Karpas-422 (cell line): ENCODE results near the gene KLHL40. TPM values are rescaled to one million over a fixed set of nuclear protein-coding genes. Genes with fewer than 3 reads are reported as not detected.
A peak's percentile ranks its signal among the peaks of the same experiment; 100 is the strongest.

Experiments used
- DNase-seq: peaks from one replicate; pipeline ENCODE4 v3.0.0-alpha.2; 2015
- H2AFZ ChIP-seq: fragments of 200-600 bp; sonication (generic); 2 replicates; pipeline ENCODE4 v1.6.1; 2014; ENCODE audit warnings: antibody characterized with exemption, low read length, mixed read lengths
- H3K27ac ChIP-seq: fragments of 200-600 bp; sonication (generic); 2 replicates; pipeline ENCODE4 v1.5.1; 2014; ENCODE audit warnings: mild to moderate bottlenecking, low read length, moderate library complexity
- H3K27me3 ChIP-seq: fragments of 200-600 bp; sonication (generic); 2 replicates; pipeline ENCODE4 v1.6.1; 2014; ENCODE audit warnings: low read length, mixed read lengths
- H3K36me3 ChIP-seq: fragments of 200-600 bp; sonication (generic); 2 replicates; pipeline ENCODE4 v1.6.1; 2014; ENCODE audit warnings: low read length, mixed read lengths; ENCODE audit not compliant: insufficient read depth
- H3K4me1 ChIP-seq: fragments of 200-600 bp; sonication (generic); 2 replicates; pipeline ENCODE4 v1.6.1; 2014; ENCODE audit warnings: mild to moderate bottlenecking, low read length, mixed read lengths
- H3K4me2 ChIP-seq: fragments of 200-600 bp; sonication (generic); 2 replicates; pipeline ENCODE4 v1.6.1; 2014; ENCODE audit warnings: low read length, low read depth, mild to moderate bottlenecking; ENCODE audit not compliant: poor library complexity, severe bottlenecking
- H3K4me3 ChIP-seq: fragments of 200-600 bp; sonication (generic); 2 replicates; pipeline ENCODE4 v1.5.1; 2014; ENCODE audit warnings: mild to moderate bottlenecking, antibody characterized with exemption, low read length, mixed read lengths
- H3K79me2 ChIP-seq: fragments of 200-600 bp; sonication (generic); 2 replicates; pipeline ENCODE4 v1.6.1; 2014; ENCODE audit warnings: mild to moderate bottlenecking, low read length, mixed read lengths
- H3K9ac ChIP-seq: fragments of 200-600 bp; sonication (generic); 2 replicates; pipeline ENCODE4 v1.6.0; 2014; ENCODE audit warnings: low read length
- H3K9me2 ChIP-seq: fragments of 200-600 bp; sonication (generic), shearing (Covaris generic); replicated peaks from 2 replicates; pipeline ENCODE4 v1.6.0; 2014; ENCODE audit warnings: mild to moderate bottlenecking, low read length, moderate library complexity; ENCODE audit not compliant: insufficient read depth
- H3K9me3 ChIP-seq: fragments of 300-700, 200-600 bp; sonication (generic); 2 replicates; pipeline ENCODE4 v1.6.1; 2014; ENCODE audit warnings: low read length, mixed read lengths
- H4K20me1 ChIP-seq: fragments of 200-600 bp; sonication (generic); 2 replicates; pipeline ENCODE4 v1.6.1; 2014; ENCODE audit warnings: mild to moderate bottlenecking, antibody characterized with exemption, low read length, low read depth; ENCODE audit not compliant: insufficient read depth
- total RNA-seq: library from RNA; depleted of rRNA; stranded (reverse); fragments of >200 nt; shearing (Covaris generic); gene quantifications from 2 replicates; pipeline ENCODE4 v1.2.3, GENCODE V29; 2014; ENCODE audit warnings: low replicate concordance

KLHL40 gene
- total RNA-seq, 1 experiment from 2014 or later = not detected

DNA sequence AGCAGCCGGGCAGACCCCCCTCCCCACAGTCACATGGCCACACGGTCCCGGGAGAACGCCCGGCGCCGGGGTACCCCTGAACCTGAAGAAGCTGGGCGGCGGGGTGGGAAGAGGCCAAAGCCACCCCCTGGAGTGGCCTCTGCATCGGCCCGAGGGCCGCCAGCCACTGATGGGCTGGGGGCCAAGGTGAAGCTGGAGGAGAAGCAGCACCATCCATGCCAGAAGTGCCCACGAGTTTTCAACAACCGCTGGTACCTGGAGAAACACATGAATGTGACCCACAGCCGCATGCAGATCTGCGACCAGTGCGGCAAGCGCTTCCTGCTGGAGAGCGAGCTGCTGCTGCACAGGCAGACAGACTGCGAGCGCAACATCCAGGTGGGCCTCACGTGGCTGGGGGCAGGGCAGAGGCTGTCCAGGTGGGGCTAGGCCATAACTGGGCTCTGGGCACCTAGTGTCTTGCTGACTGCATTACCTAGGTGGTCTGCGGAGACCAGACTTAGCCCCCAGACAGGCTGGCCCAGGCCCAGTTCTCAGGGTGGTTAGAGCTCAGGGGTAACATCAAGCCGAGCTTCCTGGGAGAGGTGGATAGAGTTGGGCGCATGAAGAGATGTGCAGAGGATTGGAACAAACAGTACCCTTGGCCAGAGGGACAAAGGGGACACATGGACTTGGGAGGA lies 25.7 kb upstream of the KLHL40 start:
- no peaks in the 10 kb centered on the region for H3K27me3 ChIP-seq
- H3K79me2 ChIP-seq = no peaks in the 10 kb centered on the region
- DNase-seq = no peak
- H3K4me3 ChIP-seq = no peak overlapping the region
- H3K36me3 ChIP-seq = no peaks in the 10 kb centered on the region
- no peaks in the 10 kb centered on the region for H3K9me3 ChIP-seq
- peaks cover 12% of the 10 kb centered on the region for H3K4me1 ChIP-seq
- no peak overlapping the region for H3K9ac ChIP-seq
- H3K4me2 ChIP-seq = no peak overlapping the region
- no peak overlapping the region for H3K27ac ChIP-seq
- no peak overlapping the region for H2AFZ ChIP-seq
- H3K9me2 ChIP-seq = no peaks in the 10 kb centered on the region
- H4K20me1 ChIP-seq = no peaks in the 10 kb centered on the region

DNA sequence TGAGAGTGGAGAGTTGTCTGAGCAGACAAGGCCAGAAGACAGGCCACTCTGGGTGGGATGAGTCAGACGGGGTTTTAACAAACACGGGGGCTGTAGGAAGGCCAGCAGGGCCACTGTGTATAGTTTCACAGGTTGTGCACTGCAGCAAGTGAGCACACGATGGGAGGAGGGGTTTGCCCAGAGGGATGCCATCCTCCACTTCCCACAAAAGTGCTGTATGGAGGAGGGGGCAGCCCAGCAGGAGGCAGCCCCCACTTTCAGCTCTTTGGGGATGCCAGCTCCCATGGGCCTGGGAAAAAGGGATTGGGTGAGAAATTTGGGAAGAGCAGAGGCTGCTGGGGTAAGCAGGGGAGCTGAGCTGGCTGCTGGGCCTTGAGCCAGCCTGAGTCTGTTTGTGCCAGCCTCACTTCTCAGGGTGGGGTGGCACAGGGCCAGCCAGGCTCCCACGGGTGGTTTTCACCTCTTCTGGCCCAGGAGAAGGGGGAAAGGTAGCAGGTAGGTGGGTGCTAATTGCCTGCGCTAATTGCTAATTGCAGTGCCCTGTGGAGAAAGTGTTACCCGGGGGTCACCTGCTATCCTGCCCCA lies 25.1 kb upstream of the KLHL40 start:
- no peaks in the 10 kb centered on the region for H3K9me3 ChIP-seq
- no peak overlapping the region for H2AFZ ChIP-seq
- H3K9ac ChIP-seq = no peak overlapping the region
- H3K27ac ChIP-seq = no peak overlapping the region
- H3K4me2 ChIP-seq = no peak overlapping the region
- H3K9me2 ChIP-seq = no peaks in the 10 kb centered on the region
- peaks cover 12% of the 10 kb centered on the region for H3K4me1 ChIP-seq
- H3K4me3 ChIP-seq = no peak overlapping the region
- H3K36me3 ChIP-seq = no peaks in the 10 kb centered on the region
- H3K79me2 ChIP-seq = no peaks in the 10 kb centered on the region
- no peak for DNase-seq
- H4K20me1 ChIP-seq = no peaks in the 10 kb centered on the region
- no peaks in the 10 kb centered on the region for H3K27me3 ChIP-seq

DNA sequence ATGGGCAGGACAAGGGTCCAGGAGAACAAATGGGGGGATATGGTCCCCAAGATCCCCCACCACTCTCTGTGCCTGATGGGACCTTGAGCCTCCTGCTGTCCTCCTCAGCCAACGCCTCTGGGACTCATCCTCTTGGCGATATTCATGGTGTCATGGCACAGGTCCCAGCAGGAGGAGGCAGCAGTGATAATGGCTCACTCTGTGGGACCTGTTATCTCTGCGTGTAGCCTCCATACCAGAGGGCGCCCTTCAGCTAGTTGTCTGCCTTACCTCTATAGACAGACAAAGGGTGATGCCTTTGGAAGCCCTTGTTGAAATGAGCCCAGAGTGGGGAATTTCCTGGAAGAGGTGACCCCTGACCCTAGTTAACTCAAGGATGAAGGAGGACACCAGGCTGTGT lies 24.4 kb upstream of the KLHL40 start:
- no peaks in the 10 kb centered on the region for H3K9me2 ChIP-seq
- DNase-seq = peak; percentile 76
- peaks cover 12% of the 10 kb centered on the region for H3K4me1 ChIP-seq
- no peak overlapping the region for H3K4me3 ChIP-seq
- no peaks in the 10 kb centered on the region for H3K79me2 ChIP-seq
- no peaks in the 10 kb centered on the region for H3K36me3 ChIP-seq
- no peak overlapping the region for H3K27ac ChIP-seq
- H3K27me3 ChIP-seq = no peaks in the 10 kb centered on the region
- H3K9me3 ChIP-seq = no peaks in the 10 kb centered on the region
- H3K9ac ChIP-seq = no peak overlapping the region
- no peak overlapping the region for H2AFZ ChIP-seq
- no peak overlapping the region for H3K4me2 ChIP-seq
- H4K20me1 ChIP-seq = no peaks in the 10 kb centered on the region

DNA sequence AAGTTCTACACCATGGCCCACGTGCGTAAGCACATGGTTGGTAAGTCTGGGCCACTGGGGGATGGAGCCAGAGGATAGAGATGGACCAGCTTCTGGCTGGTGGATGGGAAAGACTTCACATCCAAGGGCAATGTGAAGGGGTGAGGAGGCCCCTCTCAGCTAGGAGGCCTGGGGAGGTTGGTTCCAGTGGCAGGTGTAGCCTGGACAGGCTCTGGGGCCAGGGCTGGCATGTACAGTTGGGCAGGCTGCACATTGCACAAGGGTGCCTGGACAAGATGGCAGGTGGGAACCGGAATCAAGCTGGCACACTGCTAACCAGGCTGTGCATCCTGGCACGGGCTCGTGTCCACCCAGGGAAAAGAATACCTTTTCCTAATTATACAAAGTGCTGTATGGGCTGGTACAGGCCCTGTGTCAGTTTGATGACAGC lies 23.7 kb upstream of the KLHL40 start:
- no peak overlapping the region for H2AFZ ChIP-seq
- no peaks in the 10 kb centered on the region for H3K79me2 ChIP-seq
- H3K27ac ChIP-seq = no peak overlapping the region
- H4K20me1 ChIP-seq = no peaks in the 10 kb centered on the region
- no peaks in the 10 kb centered on the region for H3K36me3 ChIP-seq
- peaks cover 12% of the 10 kb centered on the region for H3K4me1 ChIP-seq
- H3K4me2 ChIP-seq = no peak overlapping the region
- H3K27me3 ChIP-seq = no peaks in the 10 kb centered on the region
- no peak overlapping the region for H3K9ac ChIP-seq
- H3K4me3 ChIP-seq = no peak overlapping the region
- H3K9me3 ChIP-seq = no peaks in the 10 kb centered on the region
- DNase-seq = no peak
- no peaks in the 10 kb centered on the region for H3K9me2 ChIP-seq

DNA sequence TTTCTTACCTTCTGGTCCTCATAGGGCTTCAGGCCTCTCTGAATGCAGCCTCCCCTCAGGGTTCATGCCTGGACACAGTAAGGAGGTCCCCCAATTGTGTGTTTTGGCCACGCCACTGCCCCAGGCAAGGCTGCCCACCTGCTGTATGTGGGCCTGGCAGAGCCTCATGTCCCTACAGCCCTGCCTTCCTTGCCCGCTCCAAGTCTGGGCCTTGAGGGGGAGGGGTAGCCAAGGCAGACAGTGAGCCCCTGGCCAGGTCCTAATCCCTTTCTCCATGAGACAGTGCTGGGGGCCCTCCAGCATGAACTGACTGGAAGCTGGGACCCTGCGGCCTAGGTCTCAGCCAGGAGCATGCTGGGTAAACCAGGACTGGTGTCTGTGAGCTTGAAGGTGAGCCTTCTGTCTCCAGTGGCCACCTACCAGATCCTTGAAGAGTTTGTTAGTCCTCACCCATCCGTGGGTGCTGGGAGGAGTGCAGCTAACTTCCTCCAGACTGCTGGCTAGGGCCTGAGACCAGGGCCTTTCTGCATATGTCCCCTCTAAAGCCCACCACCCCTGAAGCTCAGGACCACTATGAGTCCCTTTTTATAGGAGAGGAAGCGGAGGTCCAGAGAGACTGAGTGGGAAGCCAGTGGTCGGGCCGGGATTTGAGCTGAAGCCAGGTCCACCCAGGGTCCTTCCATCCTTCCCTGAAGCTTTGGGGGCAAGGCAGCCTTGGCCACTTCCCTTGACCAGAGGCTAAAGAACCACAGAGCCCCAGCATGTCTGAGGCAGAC lies 23.1 kb upstream of the KLHL40 start:
- H3K27me3 ChIP-seq = no peaks in the 10 kb centered on the region
- H3K9me3 ChIP-seq = no peaks in the 10 kb centered on the region
- H3K9me2 ChIP-seq = no peaks in the 10 kb centered on the region
- H3K79me2 ChIP-seq = no peaks in the 10 kb centered on the region
- no peaks in the 10 kb centered on the region for H4K20me1 ChIP-seq
- H2AFZ ChIP-seq = no peak overlapping the region
- no peak overlapping the region for H3K4me3 ChIP-seq
- no peak overlapping the region for H3K4me2 ChIP-seq
- H3K9ac ChIP-seq = no peak overlapping the region
- DNase-seq = no peak
- H3K27ac ChIP-seq = no peak overlapping the region
- H3K36me3 ChIP-seq = no peaks in the 10 kb centered on the region
- H3K4me1 ChIP-seq = peaks cover 12% of the 10 kb centered on the region

DNA sequence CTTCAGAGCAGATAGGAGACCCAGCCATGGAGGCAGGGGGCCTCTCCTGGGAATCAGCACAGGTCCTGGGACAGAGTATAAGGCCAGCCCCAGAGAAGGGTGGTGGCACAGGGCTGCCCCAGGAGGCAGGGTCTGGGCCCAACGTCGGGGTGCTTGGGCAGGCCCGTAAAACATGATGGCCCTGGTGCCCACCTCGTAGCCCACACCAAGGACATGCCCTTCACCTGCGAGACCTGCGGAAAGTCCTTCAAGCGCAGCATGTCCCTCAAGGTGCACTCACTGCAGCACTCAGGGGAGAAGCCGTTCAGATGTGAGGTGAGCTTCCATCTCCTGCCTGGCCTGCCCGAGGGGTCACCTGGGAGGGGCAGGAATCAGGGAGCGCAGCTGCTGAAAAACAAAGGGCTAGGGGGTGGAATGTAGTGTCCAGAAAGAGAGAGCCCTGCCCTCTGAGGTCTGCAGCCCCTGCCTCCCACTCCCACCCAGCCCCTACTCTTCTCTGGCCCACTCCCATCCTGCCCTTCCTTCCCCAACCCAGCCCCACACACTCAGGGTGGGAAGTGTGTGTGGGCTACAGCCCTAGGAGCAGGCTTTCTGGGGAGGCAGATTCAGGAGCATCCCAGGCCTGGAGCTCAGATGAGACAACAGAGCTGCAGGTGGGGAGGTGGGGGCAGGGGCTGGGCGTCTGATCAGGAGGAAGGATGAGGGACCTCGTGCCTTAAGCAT lies 22.4 kb upstream of the KLHL40 start:
- Histone ChIP-seq H3K4me1 (peaks cover 12% of the 10 kb centered on the region), H3K9me2 (no peaks in the 10 kb centered on the region), H3K4me3 (no peak overlapping the region), H3K36me3 (no peaks in the 10 kb centered on the region), H3K9ac (no peak overlapping the region), H3K27ac (no peak overlapping the region), H2AFZ (no peak overlapping the region), H3K4me2 (no peak overlapping the region), H4K20me1 (no peaks in the 10 kb centered on the region), H3K79me2 (no peaks in the 10 kb centered on the region), H3K9me3 (no peaks in the 10 kb centered on the region), H3K27me3 (no peaks in the 10 kb centered on the region)
- DNase-seq = no peak

DNA sequence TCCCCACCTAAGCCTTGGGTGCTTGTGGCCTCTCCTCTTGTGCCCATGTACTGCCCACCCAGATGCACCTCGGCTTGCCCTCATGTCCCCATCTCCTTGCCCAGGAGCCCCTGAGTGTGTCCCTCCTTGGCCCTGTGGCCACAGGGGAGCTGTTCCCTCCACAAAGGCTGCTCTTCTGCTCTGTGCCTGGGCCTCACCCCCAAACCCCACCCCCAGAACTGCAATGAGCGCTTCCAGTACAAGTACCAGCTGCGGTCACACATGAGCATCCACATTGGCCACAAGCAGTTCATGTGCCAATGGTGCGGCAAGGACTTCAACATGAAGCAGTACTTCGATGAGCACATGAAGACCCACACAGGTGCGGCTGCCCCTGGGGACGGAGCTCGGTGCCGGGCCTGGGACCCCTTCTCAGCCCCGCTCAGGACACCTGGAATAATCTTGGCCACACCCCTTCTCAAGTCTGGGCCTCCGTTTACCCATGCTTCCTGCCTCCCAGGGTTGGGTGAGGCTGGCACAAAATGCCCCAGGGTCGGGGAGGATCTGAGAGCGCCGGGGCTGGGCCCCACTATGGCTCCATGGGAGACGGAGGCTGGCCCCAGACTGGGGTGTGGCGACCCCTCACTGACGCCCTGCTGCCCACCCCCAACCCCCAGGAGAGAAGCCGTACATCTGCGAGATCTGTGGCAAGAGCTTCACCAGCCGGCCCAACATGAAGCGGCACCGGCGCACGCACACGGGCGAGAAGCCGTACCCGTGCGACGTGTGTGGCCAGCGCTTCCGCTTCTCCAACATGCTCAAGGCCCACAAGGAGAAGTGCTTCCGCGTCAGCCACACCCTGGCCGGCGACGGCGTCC lies 21.5 kb upstream of the KLHL40 start:
- H3K4me2 ChIP-seq = peak overlapping the region; percentile 44
- H3K4me1 ChIP-seq = peaks cover 12% of the 10 kb centered on the region
- no peaks in the 10 kb centered on the region for H3K9me2 ChIP-seq
- H3K9ac ChIP-seq = no peak overlapping the region; the same call in 1 of the 2 replicates
- H3K27me3 ChIP-seq = no peaks in the 10 kb centered on the region
- DNase-seq = peak; percentile 55
- H3K79me2 ChIP-seq = no peaks in the 10 kb centered on the region
- no peak overlapping the region for H2AFZ ChIP-seq
- no peaks in the 10 kb centered on the region for H3K9me3 ChIP-seq
- no peak overlapping the region for H3K27ac ChIP-seq
- no peaks in the 10 kb centered on the region for H3K36me3 ChIP-seq
- H3K4me3 ChIP-seq = no peak overlapping the region
- no peaks in the 10 kb centered on the region for H4K20me1 ChIP-seq
